ENCODE data around the gene G6PC3. TPM values are rescaled to one million over a fixed set of nuclear protein-coding genes. Genes with fewer than 3 reads are reported as not detected.
A peak's percentile ranks its signal among the peaks of the same experiment; 100 is the strongest.

Gene G6PC3
- total RNA-seq, 1 donor from 2014 or later, result 16.6 TPM

DNA sequence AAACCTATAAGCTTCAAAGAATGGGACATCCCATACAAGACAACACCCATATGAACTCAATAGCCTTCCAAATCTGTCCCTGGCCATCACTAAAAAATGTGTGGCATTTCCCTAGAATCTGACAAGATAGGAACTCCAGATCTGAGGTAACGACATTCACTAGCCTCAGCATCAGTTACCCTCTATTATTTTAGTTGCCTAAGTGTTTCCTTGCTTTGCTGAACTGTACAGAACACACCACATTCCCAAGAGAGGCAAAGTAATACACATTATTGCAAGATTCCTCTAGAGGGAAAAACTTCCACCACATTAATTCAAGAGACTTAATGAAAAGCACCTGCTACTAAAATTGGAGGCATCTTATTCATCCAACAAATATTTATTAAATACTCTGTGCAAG, 9.1 kb upstream of the G6PC3 start:
- Mint-ChIP-seq H3K36me3 (peaks cover 34% of the 10 kb centered on the region), H3K4me3 (no peak overlapping the region), H3K9me3 (no peaks in the 10 kb centered on the region), H3K27ac (no peak overlapping the region), H3K4me1 (peaks cover 10% of the 10 kb centered on the region), H3K27me3 (ENCODE audit: insufficient read depth, low read depth) (peaks cover 7% of the 10 kb centered on the region)
- peaks cover 16% of the 10 kb centered on the region for H3K4me1 ChIP-seq
- H3K9ac ChIP-seq, result no peak overlapping the region
- no peak overlapping the region for H3K4me2 ChIP-seq
- peaks cover 6% of the 10 kb centered on the region for H3K36me3 ChIP-seq
- H3K27ac ChIP-seq, result no peak overlapping the region
- TF ChIP-seq EZH2 (IDR thresholded peaks at IDR 0.05) (no peak), EZH2phosphoT487 (IDR thresholded peaks at IDR 0.05) (no peak)
- TF ChIP-seq, protein P1, sequence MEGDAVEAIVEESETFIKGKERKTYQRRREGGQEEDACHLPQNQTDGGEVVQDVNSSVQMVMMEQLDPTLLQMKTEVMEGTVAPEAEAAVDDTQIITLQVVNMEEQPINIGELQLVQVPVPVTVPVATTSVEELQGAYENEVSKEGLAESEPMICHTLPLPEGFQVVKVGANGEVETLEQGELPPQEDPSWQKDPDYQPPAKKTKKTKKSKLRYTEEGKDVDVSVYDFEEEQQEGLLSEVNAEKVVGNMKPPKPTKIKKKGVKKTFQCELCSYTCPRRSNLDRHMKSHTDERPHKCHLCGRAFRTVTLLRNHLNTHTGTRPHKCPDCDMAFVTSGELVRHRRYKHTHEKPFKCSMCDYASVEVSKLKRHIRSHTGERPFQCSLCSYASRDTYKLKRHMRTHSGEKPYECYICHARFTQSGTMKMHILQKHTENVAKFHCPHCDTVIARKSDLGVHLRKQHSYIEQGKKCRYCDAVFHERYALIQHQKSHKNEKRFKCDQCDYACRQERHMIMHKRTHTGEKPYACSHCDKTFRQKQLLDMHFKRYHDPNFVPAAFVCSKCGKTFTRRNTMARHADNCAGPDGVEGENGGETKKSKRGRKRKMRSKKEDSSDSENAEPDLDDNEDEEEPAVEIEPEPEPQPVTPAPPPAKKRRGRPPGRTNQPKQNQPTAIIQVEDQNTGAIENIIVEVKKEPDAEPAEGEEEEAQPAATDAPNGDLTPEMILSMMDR (IDR thresholded peaks at IDR 0.05), result no peak
- no peak for DNase-seq (ENCODE audit: low spot score)
- H3K9me3 ChIP-seq (ENCODE audit: low read depth), result no peaks in the 10 kb centered on the region
- no peaks in the 10 kb centered on the region for H3K27me3 ChIP-seq
- H4K20me1 ChIP-seq (ENCODE audit: low read depth), result peaks cover 78% of the 10 kb centered on the region
- H2AFZ ChIP-seq (replicated peaks), result no peak overlapping the region
- H3F3A ChIP-seq (ENCODE audit: low read depth), result peaks cover 15% of the 10 kb centered on the region
- H3K4me3 ChIP-seq, result no peak overlapping the region
- peaks cover 97% of the 10 kb centered on the region for H3K79me2 ChIP-seq (ENCODE audit: low read depth)

GRCh38 chr17:44062871-44063270, 7.7 kb upstream of the G6PC3 start:
- H3K9ac ChIP-seq, result no peak overlapping the region
- no peak overlapping the region for H3K4me3 ChIP-seq
- no peaks in the 10 kb centered on the region for H3K27me3 ChIP-seq
- H3K36me3 ChIP-seq, result peaks cover 6% of the 10 kb centered on the region
- no peak for TF ChIP-seq EZH2 (IDR thresholded peaks at IDR 0.05)
- TF ChIP-seq EZH2phosphoT487 (IDR thresholded peaks at IDR 0.05), result no peak
- TF ChIP-seq, protein P1 (IDR thresholded peaks at IDR 0.05), result no peak
- no peaks in the 10 kb centered on the region for H3K9me3 Mint-ChIP-seq
- H3K9me3 ChIP-seq (ENCODE audit: low read depth), result no peaks in the 10 kb centered on the region
- peaks cover 16% of the 10 kb centered on the region for H3K4me1 ChIP-seq
- no peak overlapping the region for H2AFZ ChIP-seq (replicated peaks)
- peaks cover 14% of the 10 kb centered on the region for H3K4me1 Mint-ChIP-seq
- H3K27ac ChIP-seq, result no peak overlapping the region
- no peak overlapping the region for H3K4me3 Mint-ChIP-seq
- peaks cover 34% of the 10 kb centered on the region for H3K36me3 Mint-ChIP-seq
- H3K79me2 ChIP-seq (ENCODE audit: low read depth), result peaks cover 83% of the 10 kb centered on the region
- peaks cover 29% of the 10 kb centered on the region for H3F3A ChIP-seq (ENCODE audit: low read depth)
- no peak overlapping the region for H3K4me2 ChIP-seq
- no peak for DNase-seq (ENCODE audit: low spot score)
- no peak overlapping the region for H3K27ac Mint-ChIP-seq
- H4K20me1 ChIP-seq (ENCODE audit: low read depth), result peaks cover 73% of the 10 kb centered on the region
- peaks cover 9% of the 10 kb centered on the region for H3K27me3 Mint-ChIP-seq (ENCODE audit: insufficient read depth, low read depth)

DNA sequence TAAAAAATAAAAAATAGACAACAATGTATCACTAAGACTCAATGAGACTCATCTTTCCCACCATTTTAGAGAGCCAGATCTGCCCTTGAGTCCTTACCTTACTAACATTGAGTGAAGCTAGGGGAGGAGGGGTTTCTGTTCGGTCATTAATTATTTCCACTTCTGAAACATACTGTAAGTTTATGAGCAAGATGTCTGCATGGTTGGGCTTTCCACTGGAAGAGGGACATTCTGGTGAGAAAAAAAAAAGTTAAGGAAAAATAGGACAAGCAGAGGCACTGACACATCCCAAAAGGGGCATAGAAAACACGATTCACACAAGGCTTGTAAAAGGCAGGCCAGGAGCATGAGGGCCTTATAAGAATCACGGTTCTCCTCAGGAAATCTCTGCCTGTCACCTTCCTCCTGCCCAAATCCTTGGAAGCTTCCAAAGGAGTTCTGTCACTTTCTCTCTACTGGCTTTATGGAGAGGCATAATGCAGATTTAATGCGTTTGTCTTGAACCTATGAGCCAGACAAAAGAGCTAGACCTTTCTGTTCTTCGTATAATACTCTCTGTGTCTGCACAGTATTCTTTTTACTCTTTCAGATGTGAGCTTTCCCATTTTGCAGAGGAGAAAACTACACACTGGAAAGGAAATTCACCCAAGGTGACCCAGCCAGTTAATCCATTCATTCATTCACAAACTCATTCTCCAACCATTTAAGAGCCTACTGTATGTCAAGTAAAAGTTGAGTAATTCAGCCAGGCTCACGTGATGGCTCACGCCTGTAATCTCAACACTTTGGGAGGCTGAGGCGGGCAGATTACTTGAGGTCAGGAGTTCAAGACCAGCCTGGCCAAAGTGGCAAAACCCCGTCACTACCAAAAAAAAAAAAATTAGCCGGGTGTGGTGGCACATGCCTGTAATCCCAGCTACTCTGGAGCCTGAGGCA, 6.6 kb upstream of the G6PC3 start:
- Mint-ChIP-seq H3K27me3 (ENCODE audit: insufficient read depth, low read depth) (peaks cover 12% of the 10 kb centered on the region), H3K4me1 (peaks cover 16% of the 10 kb centered on the region), H3K4me3 (peak overlapping the region; percentile 52), H3K36me3 (peaks cover 28% of the 10 kb centered on the region), H3K9me3 (no peaks in the 10 kb centered on the region), H3K27ac (no peak overlapping the region)
- H3K36me3 ChIP-seq, result peaks cover 6% of the 10 kb centered on the region
- H4K20me1 ChIP-seq (ENCODE audit: low read depth), result peaks cover 64% of the 10 kb centered on the region
- H3K9ac ChIP-seq, result no peak overlapping the region
- DNase-seq (ENCODE audit: low spot score), result no peak
- TF ChIP-seq EZH2 (IDR thresholded peaks at IDR 0.05), result no peak
- no peak for TF ChIP-seq EZH2phosphoT487 (IDR thresholded peaks at IDR 0.05)
- TF ChIP-seq, protein P1 (IDR thresholded peaks at IDR 0.05), result no peak
- H3K4me2 ChIP-seq, result peak overlapping the region; percentile 87
- H3K9me3 ChIP-seq (ENCODE audit: low read depth), result no peaks in the 10 kb centered on the region
- H2AFZ ChIP-seq (replicated peaks), result no peak overlapping the region
- H3K79me2 ChIP-seq (ENCODE audit: low read depth), result peaks cover 72% of the 10 kb centered on the region
- peak overlapping the region; percentile 27 for H3K27ac ChIP-seq
- H3K4me1 ChIP-seq, result peaks cover 16% of the 10 kb centered on the region
- peaks cover 30% of the 10 kb centered on the region for H3F3A ChIP-seq (ENCODE audit: low read depth)
- H3K27me3 ChIP-seq, result no peaks in the 10 kb centered on the region
- H3K4me3 ChIP-seq, result no peak overlapping the region

Data from neural progenitor cell (in vitro differentiated cells).